Measurements from ENCODE around the gene TOMM6.

The TOMM6 gene

DNA sequence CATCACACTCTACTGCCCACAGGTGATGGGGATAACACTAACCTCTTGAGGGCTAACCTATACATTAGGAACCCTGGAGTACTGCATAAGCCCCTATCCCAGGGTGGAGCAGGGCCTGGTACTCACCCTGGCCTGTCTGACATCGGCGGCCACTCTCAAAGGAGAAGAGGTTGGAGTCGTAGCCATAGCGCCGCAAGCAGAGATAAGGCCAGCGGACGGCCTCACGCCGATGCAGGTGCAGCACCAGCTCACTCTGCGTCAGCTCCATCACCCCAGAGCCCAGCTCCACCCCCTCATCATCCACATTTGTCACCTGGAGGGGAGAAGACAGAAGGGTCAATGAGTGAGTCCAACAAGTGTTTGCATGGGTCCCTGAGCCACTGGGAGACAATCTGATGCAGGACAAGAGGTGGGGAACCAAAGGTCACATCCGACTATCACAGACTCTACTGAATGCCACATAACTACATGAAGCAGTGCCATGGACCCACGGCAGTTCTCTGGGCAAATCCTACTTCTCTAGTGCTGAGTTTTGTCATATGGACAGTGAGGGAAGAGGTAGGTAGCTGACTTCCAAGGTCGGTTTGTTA, 12.1 kb upstream of the TOMM6 start:
- H3K36me3 Mint-ChIP-seq, result peaks cover 30% of the 10 kb centered on the region
- no peak for ATAC-seq

DNA sequence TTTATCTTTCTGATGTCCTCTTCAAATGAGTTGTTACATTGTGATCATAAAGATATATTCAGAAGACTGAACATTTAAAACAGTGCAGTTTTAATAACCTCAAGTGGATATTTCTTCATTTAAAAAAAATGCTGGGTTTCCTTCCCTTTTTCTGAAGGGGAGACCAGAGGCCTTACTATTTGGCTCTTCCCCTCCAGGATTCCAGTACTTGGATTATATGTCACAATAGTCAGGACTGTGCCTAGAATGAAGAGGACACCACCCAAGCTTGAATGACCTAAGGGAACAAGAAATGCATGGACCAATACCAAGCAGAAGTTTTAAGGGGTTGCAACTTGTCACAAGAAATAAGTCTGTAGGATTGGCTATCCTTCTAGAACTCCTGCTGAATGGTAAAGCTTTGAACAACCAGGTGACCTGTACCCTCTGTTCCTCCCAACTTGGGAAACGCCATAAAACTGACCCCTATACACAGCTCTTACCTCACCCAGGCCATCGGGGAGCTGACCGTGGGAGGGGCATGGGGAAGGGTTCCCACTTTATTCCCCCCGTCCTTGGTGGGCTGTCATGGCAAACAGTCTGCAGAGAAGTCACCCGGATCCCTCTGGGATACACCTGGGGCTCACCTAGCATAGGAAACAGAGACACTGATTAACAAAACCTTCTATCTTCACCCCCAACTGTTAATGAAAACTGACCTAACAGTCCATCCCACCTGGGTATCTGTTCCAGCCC, 9.8 kb upstream of the TOMM6 start:
- ATAC-seq, result no peak
- Mint-ChIP-seq H3K4me3 (no peak overlapping the region), H3K9me3 (no peaks in the 10 kb centered on the region), H3K27ac (no peak overlapping the region), H3K4me1 (peaks cover 19% of the 10 kb centered on the region), H3K27me3 (no peaks in the 10 kb centered on the region), H3K36me3 (peaks cover 18% of the 10 kb centered on the region)

More for the DNA sequence above, 12.1 kb upstream of the TOMM6 start:
- Mint-ChIP-seq H3K27me3 (no peaks in the 10 kb centered on the region), H3K4me3 (no peak overlapping the region), H3K27ac (no peak overlapping the region), H3K4me1 (peaks cover 9% of the 10 kb centered on the region), H3K9me3 (no peaks in the 10 kb centered on the region)

DNA sequence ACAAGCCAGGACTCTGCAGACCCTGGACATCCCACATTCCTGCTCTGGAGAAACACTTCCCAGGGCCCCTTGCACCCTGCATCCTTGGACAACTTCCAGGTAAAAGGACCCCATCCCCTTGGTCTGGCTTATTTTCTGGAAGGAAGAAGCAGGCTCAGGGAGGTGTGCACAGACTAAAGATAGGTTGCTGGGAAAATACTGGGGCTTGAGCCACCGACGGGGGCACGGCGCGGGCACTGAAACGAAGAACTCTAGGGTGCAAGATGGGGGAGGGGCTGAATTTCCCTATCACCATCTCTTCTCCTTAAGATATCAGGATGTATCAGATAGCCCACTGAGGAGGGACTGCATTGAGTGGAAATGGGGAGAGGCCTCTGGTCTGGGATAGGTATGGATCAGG, 8.6 kb upstream of the TOMM6 start:
- Mint-ChIP-seq H3K27me3 (no peaks in the 10 kb centered on the region), H3K27ac (peak overlapping the region; percentile 73), H3K36me3 (peaks cover 17% of the 10 kb centered on the region), H3K9me3 (no peaks in the 10 kb centered on the region), H3K4me3 (peak overlapping the region; percentile 98), H3K4me1 (peaks cover 19% of the 10 kb centered on the region)
- ATAC-seq, result no peak

DNA sequence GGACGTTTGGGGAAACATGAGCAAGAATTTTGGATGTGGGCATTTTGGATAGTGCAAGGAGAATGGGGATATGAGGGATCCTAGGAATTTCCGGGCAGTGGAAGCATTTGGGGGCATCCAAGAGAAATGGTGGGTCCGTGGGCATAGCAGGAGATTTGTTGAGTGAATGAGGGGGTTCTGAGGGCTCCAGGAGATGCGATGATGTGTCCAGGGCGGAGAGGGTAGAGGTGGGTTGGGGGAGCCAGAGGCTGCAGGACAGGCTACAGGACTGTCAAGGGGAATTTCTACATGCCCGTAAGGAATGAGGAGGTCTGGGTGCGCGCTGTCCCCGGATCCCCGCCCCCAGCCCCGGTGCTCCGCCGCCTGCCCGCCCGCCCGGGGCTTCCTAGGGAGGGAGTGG, 8.2 kb upstream of the TOMM6 start:
- Mint-ChIP-seq H3K27me3 (no peaks in the 10 kb centered on the region), H3K27ac (peak overlapping the region; percentile 73), H3K4me1 (peaks cover 23% of the 10 kb centered on the region), H3K4me3 (peak overlapping the region; percentile 98), H3K36me3 (peaks cover 13% of the 10 kb centered on the region), H3K9me3 (no peaks in the 10 kb centered on the region)
- ATAC-seq, result no peak

DNA sequence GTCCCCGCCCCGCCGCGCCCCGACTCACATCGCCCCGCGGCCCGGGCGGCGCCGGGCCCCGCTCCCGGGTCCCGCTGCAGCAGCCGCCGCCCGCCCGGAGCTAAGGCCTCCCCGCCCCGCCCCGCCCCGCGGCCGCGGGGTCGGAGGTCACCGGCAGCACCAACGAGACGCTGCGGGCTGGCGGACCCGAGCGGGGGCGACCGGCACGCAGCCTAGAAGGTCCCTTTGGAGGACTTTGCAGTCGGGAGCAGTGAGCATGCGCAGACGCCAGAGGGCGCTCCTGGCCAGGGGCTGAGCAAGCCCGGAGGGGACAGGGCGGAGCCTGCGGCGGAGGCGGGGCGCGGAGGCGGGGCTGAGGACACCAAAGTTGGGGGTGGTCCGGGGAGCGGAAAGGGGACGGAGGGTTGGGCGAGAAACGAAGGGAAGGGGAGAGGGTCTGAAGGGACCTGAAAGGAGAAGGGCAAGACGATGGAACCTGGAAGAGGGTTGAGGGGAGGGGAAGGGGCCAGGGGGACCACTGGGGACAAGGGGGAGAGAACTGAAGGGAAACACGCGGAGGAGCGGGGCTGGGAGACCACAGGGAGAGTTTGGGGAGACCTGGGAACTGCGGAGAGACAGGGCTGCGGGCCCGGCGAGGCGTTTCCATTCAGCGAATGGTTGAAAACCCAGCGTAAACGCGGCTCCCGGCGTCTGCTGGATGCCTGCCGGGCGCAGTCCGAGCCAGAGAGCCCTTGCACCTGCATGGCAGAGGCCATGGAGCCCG, 7.5 kb upstream of the TOMM6 start, which contains the start of gene FRS3:
FRS3 (minus strand) TSS at position 113 of the 763 bp plus-strand sequence. CDS start 2,913 bp downstream, outside the sequence.
- Mint-ChIP-seq H3K27me3 (no peaks in the 10 kb centered on the region), H3K4me3 (peak within 1 kb of the TSS; percentile 98), H3K4me1 (peaks cover 29% of the 10 kb centered on the region), H3K9me3 (no peaks in the 10 kb centered on the region), H3K27ac (peak within 1 kb of the TSS; percentile 73), H3K36me3 (peaks cover 6% of the 10 kb centered on the region)
- ATAC-seq, result peak; percentile 97

DNA sequence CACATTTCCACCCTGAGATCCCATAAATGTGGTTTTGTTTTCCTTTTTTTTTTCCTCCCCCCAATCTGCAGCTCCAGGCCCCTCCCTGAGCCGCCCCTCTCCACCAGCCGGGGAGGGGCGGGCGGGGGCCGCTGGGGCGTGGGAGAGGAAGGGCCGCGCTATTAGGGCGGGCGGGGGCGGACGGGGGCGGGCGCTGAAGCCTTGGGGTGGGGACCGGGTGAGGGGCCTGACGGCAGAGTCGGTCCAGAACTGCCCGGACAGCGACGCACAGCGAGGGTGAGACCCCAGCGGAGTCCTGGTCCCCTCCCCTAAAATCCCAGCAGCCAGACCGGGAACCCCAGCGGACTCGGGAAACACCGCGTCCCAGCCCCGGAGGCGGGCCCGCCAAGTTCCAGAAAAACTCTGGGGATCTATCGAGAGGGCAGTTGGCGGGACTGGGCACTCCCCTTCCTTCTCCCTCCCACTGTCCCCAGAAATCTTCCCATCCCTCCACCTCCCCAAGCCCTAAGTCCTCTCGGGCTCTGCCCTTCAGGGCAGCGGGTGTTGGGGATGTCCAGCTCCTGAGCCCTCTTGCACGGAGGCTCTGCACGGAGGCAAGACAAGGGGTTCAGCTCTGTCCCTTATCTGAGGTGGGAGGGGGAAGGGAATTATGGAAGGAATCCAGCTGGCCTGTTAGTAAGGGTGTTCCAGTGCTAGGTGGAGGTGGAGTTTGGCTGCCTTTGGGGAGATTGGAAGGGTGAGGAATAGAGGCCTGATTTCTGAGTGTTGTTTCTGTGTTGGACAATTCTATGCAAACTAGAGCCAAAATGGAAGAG, 6.7 kb upstream of the TOMM6 start, which contains the start of gene PRICKLE4:
PRICKLE4 (plus strand) TSS at position 232 of the 815 bp plus-strand sequence. CDS start 2,692 bp downstream, outside the sequence.
- ATAC-seq, result peak; percentile 10
- no peaks in the 10 kb centered on the region for H3K36me3 Mint-ChIP-seq
- no peaks in the 10 kb centered on the region for H3K9me3 Mint-ChIP-seq
- H3K4me1 Mint-ChIP-seq, result peaks cover 35% of the 10 kb centered on the region
- H3K4me3 Mint-ChIP-seq, result peak within 1 kb of the TSS; percentile 83
- H3K27ac Mint-ChIP-seq, result peak within 1 kb of the TSS; percentile 73
- H3K27me3 Mint-ChIP-seq, result no peaks in the 10 kb centered on the region

DNA sequence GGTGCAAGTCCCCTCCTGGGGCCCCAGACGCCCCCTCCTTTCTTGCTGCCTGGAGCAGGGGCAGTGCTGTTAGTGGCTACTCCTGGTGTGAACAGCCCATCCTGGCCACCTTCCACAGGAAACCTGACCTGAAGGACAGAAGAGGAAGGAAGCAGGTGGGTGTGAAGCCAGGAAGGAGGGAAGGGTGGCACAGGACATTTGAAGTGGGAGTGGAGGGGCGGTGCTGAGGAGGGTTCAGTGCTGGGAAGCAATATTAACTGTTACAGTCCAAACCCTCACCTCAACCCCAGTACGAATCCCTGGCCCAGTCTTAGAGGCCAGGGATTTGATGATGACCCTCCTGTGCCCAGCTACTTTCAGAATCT, 6.1 kb upstream of the TOMM6 start:
- Mint-ChIP-seq H3K4me1 (peaks cover 39% of the 10 kb centered on the region), H3K9me3 (no peaks in the 10 kb centered on the region), H3K4me3 (peak overlapping the region; percentile 64), H3K27ac (no peak overlapping the region), H3K27me3 (no peaks in the 10 kb centered on the region), H3K36me3 (no peaks in the 10 kb centered on the region)
- ATAC-seq, result no peak

DNA sequence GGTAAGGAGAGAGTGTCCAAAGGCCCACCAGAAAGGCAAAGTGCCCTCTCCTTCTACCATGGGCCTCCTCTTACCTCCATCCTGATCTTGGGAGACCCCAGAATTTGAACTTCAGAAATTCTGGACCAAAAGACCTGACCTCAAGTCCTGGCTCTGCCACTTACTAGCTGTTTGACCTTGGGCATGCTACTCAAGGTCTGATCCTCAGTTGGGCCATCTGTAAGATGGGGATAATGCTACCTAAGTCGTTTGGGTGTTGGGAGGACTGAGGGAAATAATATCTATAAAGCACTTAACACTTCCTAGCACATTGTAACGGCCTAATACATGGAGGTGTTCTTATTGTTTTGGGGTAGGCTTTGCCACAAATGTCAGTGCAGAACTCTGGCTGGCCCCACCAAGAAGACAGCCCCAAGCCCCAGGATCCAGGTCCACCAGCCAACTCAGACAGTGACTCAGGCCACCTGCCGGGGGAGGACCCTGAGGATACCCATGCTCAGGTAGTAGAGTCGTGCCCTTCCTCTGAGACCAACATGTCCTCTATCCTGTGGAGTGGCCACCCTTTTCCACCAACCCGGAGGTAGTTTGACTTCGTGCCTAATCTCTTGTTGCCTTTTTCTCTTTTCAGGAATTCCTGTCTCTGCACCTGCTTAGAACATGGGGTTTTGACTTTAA, 4.3 kb upstream of the TOMM6 start:
- Mint-ChIP-seq H3K4me1 (peaks cover 39% of the 10 kb centered on the region), H3K4me3 (no peak overlapping the region), H3K9me3 (no peaks in the 10 kb centered on the region), H3K36me3 (no peaks in the 10 kb centered on the region), H3K27me3 (no peaks in the 10 kb centered on the region), H3K27ac (no peak overlapping the region)
- ATAC-seq, result no peak

DNA sequence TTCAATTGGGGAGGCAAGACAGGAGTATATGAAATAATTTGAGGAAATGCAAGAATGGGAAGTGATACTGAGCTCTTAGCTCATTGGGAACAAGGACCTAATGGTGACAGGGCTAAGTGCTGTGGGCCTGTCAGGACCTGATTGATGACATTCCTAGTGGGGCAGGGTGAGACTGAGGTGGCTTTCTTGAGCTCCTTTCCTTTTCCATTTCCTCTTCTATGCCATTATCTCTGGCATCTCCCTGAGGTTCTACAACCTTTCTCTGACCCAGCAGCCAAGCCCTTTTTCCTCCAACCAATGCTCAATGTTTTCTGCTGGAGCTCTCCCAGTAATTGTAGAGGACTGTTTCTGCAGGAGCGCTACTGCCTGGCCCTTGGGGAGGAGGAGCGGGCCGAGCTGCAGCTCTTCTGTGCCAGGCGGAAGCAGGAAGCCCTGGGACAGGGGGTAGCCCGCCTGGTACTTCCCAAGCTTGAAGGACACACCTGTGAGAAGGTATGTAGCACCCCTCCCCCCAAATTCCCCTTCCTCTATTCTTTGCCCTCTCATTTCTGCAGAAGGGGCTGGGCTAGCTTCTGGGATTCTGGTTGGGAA, 2.8 kb upstream of the TOMM6 start:
- H3K36me3 Mint-ChIP-seq, result peaks cover 4% of the 10 kb centered on the region
- no peak overlapping the region for H3K27ac Mint-ChIP-seq
- H3K4me1 Mint-ChIP-seq, result peaks cover 39% of the 10 kb centered on the region
- H3K4me3 Mint-ChIP-seq, result no peak overlapping the region
- ATAC-seq, result no peak
- no peaks in the 10 kb centered on the region for H3K27me3 Mint-ChIP-seq
- no peaks in the 10 kb centered on the region for H3K9me3 Mint-ChIP-seq

DNA sequence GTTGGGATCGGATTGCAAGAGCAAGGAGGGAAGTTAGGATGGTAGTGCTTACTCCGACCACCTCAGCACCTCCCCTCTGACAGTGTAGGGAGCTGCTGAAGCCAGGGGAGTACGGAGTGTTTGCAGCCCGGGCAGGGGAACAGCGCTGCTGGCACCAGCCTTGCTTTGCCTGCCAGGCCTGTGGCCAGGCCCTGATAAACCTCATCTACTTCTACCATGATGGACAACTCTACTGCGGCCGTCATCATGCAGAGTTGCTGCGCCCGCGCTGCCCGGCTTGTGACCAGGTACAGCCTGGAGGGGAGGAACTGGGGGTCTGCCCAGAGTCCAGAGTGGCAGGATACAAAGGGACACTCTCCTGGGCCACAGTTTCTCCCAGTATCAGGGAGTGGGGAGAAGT, 2.2 kb upstream of the TOMM6 start:
- no peak for ATAC-seq

DNA sequence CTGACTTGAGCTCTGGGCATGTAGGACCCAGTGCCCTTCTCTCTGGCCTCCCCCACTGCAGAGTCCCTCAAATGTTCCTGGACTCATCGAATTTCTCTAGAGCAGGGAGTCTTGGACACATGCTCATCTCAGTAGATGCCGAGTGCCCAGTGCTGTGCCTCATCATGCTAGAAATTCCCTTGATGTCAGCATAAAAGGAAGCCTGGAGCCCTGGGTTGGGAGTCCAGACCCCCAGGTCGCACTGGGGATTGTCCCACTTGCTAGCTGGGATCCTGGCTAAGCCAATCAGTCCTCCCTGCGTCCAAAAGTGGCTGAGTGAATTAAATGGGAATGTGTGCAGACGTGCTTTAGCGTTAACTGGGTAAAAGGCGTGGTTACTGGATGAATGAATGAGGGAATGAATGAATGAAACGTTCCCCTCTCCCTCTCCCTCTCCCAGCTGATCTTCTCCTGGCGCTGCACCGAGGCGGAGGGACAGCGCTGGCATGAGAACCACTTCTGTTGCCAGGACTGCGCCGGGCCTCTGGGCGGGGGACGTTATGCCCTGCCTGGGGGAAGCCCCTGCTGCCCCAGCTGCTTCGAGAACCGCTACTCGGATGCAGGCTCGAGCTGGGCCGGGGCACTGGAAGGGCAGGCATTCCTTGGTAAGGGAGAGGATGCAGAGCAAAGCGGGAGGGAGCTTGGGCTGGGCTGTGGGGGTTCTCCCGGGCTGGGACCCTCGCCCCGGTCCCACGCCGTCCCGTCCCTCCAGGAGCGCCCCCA, 1.6 kb upstream of the TOMM6 start:
- Mint-ChIP-seq H3K4me3 (peak overlapping the region; percentile 96), H3K36me3 (peaks cover 11% of the 10 kb centered on the region), H3K27ac (peak overlapping the region; percentile 99), H3K27me3 (no peaks in the 10 kb centered on the region), H3K4me1 (peaks cover 43% of the 10 kb centered on the region), H3K9me3 (no peaks in the 10 kb centered on the region)
- no peak for ATAC-seq

More for the DNA sequence above, 2.2 kb upstream of the TOMM6 start:
- peak overlapping the region; percentile 96 for H3K4me3 Mint-ChIP-seq
- no peaks in the 10 kb centered on the region for H3K27me3 Mint-ChIP-seq
- H3K36me3 Mint-ChIP-seq, result peaks cover 9% of the 10 kb centered on the region
- H3K9me3 Mint-ChIP-seq, result no peaks in the 10 kb centered on the region
- H3K4me1 Mint-ChIP-seq, result peaks cover 45% of the 10 kb centered on the region
- H3K27ac Mint-ChIP-seq, result no peak overlapping the region

DNA sequence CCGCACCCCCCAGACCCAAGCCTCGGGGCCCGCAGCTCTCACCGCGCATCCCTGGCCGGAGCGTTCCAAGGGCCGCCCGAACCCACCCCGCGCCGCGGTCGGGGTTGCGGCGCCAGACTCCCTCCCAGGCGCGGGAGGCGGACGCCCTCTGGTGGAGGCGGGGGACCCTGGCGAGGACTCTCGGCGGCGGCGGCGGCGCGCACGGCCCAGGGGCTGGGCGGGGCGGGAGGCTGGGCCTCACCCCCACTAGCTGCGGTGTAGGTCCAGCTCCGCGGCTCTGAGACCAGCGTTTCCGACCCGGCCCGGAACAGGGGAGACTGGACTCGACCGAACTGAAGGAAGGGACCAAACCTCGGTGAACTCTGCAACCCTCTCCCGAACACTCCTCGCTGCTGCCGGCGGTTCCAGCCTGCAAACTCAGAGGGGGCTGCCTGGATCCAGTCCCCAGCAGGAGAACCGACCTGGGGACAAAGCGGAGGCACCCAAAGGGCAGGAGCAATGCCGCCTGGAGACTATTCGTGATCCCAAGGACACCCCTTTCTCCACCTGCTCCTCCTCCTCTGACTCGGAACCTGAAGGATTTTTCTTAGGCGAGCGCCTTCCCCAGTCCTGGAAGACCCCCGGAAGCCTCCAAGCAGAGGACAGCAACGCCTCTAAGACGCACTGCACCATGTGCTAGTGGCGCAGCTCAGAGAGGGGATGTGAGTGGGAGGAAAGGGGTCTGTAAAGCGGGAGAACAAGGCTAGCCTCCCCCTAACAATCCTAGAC, 859 bp upstream of the TOMM6 start:
- peak; percentile 90 for ATAC-seq

DNA sequence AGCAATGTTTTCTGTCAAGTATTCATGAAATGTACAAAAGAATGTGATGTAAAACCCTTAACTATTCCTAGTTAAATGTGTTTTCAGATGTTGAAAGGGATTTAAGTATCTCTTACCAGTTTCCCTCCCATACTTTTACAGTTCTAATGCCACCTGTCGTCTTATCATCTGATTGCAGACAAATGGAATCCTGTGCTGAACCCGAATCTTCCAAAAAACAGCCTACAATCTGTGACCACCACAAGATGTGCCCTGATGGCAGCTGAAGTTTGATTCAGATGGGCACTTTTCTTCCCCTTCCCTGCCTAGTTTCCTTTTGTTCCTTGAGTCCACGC, 1.9 kb downstream of the TOMM6 start:
- Mint-ChIP-seq H3K4me3 (peak overlapping the region; percentile 96), H3K27me3 (no peaks in the 10 kb centered on the region), H3K4me1 (peaks cover 31% of the 10 kb centered on the region), H3K36me3 (peaks cover 11% of the 10 kb centered on the region), H3K27ac (no peak overlapping the region), H3K9me3 (no peaks in the 10 kb centered on the region)
- ATAC-seq, result no peak

More for the DNA sequence above, 859 bp upstream of the TOMM6 start:
- Mint-ChIP-seq H3K36me3 (peaks cover 11% of the 10 kb centered on the region), H3K9me3 (no peaks in the 10 kb centered on the region), H3K4me1 (peaks cover 35% of the 10 kb centered on the region), H3K27me3 (no peaks in the 10 kb centered on the region), H3K27ac (peak overlapping the region; percentile 99), H3K4me3 (peak overlapping the region; percentile 96)

Data from stimulated activated memory B cell treated with anti-CD40 and anti-IgM and Interleukin-4, amounts not matched to agents 10 μg/mL and 1 μg/mL and 100 μg/mL, for 72 hours (primary cell).